AG09319 (cell line): ENCODE measurements around the gene NOCT.
"Not testable (repeated sequence)": the region's sequence is repeated elsewhere in the genome, so short reads cannot be mapped to it uniquely, and the experiment has no call there.

Source experiments
- DNase-seq: peaks from one replicate; pipeline ENCODE4 v3.0.0-alpha.2; 2010; ENCODE audit warnings: low read depth; ENCODE audit errors: extremely low read depth
- TF ChIP-seq, protein P1 (sequence below): IDR thresholded peaks from 2 replicates; pipeline ENCODE4 v1.5.1; 2011; ENCODE audit warnings: low read depth, mild to moderate bottlenecking, inconsistent platforms, low read length, moderate library complexity

The NOCT gene

DNA sequence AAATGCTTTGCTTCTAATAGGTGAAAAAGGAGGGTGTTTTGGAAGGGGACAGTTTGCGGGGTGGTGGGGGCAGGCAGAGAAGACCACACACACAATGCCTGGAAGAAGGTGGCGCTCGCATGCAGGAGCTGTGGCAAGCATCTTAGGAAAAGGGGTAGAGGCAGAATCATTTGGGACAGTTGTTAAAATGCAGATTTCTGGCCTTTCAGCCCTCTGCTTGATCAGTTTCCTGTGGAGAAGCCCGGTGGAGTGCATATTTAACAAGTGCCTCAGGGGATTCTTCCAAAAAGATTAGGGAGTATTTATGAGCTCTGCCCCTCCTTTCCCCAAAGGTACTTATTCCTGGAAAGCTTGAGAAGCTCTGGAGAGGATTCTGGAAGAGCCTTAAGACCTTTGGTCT lies 4.8 kb downstream of the NOCT start:
- no peak for DNase-seq
- TF ChIP-seq, protein P1, sequence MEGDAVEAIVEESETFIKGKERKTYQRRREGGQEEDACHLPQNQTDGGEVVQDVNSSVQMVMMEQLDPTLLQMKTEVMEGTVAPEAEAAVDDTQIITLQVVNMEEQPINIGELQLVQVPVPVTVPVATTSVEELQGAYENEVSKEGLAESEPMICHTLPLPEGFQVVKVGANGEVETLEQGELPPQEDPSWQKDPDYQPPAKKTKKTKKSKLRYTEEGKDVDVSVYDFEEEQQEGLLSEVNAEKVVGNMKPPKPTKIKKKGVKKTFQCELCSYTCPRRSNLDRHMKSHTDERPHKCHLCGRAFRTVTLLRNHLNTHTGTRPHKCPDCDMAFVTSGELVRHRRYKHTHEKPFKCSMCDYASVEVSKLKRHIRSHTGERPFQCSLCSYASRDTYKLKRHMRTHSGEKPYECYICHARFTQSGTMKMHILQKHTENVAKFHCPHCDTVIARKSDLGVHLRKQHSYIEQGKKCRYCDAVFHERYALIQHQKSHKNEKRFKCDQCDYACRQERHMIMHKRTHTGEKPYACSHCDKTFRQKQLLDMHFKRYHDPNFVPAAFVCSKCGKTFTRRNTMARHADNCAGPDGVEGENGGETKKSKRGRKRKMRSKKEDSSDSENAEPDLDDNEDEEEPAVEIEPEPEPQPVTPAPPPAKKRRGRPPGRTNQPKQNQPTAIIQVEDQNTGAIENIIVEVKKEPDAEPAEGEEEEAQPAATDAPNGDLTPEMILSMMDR: no peak

DNA sequence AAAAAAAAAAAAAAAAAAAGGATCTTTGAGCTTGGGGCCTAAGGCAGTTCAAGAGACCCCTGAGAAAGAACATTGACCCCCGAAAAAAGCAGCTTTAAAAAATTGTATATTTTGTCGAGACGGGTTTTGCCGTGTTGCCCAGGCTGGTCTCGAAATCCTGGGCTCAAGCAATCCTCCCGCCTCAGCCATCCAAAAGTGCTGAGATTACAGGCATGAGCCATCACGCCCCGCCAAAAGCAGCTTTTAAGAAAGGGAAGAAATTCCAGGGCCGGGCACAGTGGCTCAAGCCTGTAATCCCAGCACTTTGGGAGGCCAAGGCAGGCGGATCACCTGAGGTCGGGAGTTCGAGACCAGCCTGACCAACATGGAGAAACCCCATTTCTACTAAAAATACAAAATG lies 5.5 kb downstream of the NOCT start:
- DNase-seq: not testable (repeated sequence)

GRCh38 chr4:139022835-139023234 lies 7.3 kb downstream of the NOCT start:
- TF ChIP-seq, protein P1: no peak
- DNase-seq: no peak

DNA sequence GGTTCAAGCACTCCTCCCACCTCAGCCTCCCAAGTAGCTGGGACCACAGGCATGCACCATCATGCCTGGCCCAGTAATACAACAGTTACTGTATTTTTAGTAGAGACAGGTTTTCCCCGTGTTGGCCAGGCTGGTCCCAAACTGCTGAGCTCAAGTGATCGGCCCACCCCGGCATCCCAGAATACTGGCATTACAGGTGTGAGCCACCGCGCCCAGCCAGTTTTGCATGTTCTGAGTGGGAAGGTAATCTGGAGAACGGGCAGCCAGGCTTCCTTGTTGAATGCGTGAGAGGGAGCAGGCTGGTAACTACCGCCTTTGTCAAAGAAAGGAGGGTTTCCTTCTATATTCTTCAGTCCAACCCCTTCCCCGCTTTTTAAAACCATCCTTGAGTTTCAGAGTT lies 9.1 kb downstream of the NOCT start:
- DNase-seq: no peak
- TF ChIP-seq, protein P1: no peak

GRCh38 chr4:139025841-139026240 lies 10.3 kb downstream of the NOCT start:
- TF ChIP-seq, protein P1: no peak
- DNase-seq: no peak

DNA sequence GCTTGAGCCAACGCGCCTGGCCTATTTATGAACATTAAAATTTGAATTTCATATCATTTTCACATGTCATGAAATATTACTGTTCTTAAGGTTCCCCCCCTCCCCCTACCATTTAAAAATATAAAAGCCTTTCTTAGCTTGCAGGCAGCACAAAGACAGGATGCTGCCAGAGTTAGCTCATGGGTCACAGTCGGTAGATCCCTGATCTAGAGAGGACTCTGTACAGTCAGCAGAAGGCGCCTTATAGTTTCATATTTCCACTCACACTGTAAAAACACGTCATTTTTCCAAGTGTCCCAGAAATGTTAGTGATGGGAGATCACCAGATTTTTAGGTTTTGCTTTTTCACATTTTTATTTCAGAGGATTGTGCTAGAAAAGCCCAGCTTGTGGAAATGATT lies 12.2 kb downstream of the NOCT start:
- TF ChIP-seq, protein P1: no peak
- no peak for DNase-seq

GRCh38 chr4:139028191-139028661 lies 12.6 kb downstream of the NOCT start:
- TF ChIP-seq, protein P1: no peak
- no peak for DNase-seq

DNA sequence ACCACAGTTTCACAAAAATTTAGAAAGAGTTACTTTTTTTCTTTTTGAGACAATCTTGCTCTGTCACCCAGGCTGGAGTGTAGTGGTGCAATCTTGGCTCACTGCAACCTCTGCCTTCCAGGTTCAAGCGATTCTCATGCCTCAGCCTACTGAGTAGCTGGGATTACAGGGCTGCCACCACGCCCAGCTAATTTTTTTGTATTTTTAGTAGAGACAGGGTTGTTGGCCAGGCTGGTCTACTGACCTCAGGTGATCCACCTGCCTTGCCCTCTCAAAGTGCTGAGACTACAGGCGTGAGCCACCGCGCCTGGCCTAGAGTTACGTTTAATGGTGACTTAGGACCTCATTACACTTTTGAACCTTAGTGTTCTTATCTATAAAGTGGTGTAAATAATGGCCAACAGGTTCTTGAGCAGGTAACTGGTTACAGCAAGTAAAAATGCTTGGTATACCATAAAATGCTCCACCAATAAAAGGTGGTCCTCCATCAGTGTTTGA lies 14.3 kb downstream of the NOCT start:
- DNase-seq: not testable (repeated sequence)
